ENCODE data around the gene PCSK5.
"Not testable (repeated sequence)": the region's sequence is repeated elsewhere in the genome, so short reads cannot be mapped to it uniquely, and the experiment has no call there.

PCSK5 gene

GRCh38 chr9:76269789-76270188 lies 379.3 kb downstream of the PCSK5 start:
- DNase-seq, result no peak

GRCh38 chr9:76271755-76272154 lies 381.3 kb downstream of the PCSK5 start:
- no peak for DNase-seq

- DNase-seq, result no peak
Measured at GRCh38 chr9:76289042-76289441, 398.6 kb downstream of the PCSK5 start.

- DNase-seq, result no peak
Measured at GRCh38 chr9:76289703-76290102, 399.2 kb downstream of the PCSK5 start.

- DNase-seq, result no peak
Measured at GRCh38 chr9:76290555-76290954, 400.1 kb downstream of the PCSK5 start.

GRCh38 chr9:76292246-76292645 lies 401.8 kb downstream of the PCSK5 start:
- DNase-seq, result no peak

- no peak for DNase-seq
Measured at GRCh38 chr9:76292658-76293057, 402.2 kb downstream of the PCSK5 start.

GRCh38 chr9:76294301-76294700 lies 403.8 kb downstream of the PCSK5 start:
- no peak for DNase-seq

- no peak for DNase-seq
Measured at GRCh38 chr9:76296561-76297310, 406.3 kb downstream of the PCSK5 start.

- no peak for DNase-seq
Measured at GRCh38 chr9:76297721-76298239, 407.3 kb downstream of the PCSK5 start.

- DNase-seq, result no peak
Measured at GRCh38 chr9:76298521-76299144, 408.2 kb downstream of the PCSK5 start.

- DNase-seq, result no peak
Measured at GRCh38 chr9:76302543-76302942, 412.1 kb downstream of the PCSK5 start.

- no peak for DNase-seq
Measured at GRCh38 chr9:76302947-76303550, 412.6 kb downstream of the PCSK5 start.

GRCh38 chr9:76307047-76307446 lies 416.6 kb downstream of the PCSK5 start:
- not testable (repeated sequence) for DNase-seq

GRCh38 chr9:76310577-76310976 lies 420.1 kb downstream of the PCSK5 start:
- DNase-seq, result no peak

- DNase-seq, result no peak
Measured at GRCh38 chr9:76310991-76311390, 420.5 kb downstream of the PCSK5 start.

- DNase-seq, result no peak
Measured at GRCh38 chr9:76311537-76311936, 421.1 kb downstream of the PCSK5 start.

GRCh38 chr9:76313771-76314170 lies 423.3 kb downstream of the PCSK5 start:
- no peak for DNase-seq

- no peak for DNase-seq
Measured at GRCh38 chr9:76314321-76314720, 423.8 kb downstream of the PCSK5 start.

GRCh38 chr9:76316069-76316468 lies 425.6 kb downstream of the PCSK5 start:
- DNase-seq, result no peak

- not testable (repeated sequence) for DNase-seq
Measured at GRCh38 chr9:76319466-76319865, 429.0 kb downstream of the PCSK5 start.

GRCh38 chr9:76321195-76321828 lies 430.8 kb downstream of the PCSK5 start:
- DNase-seq, result no peak

GRCh38 chr9:76322810-76323209 lies 432.3 kb downstream of the PCSK5 start:
- no peak for DNase-seq

GRCh38 chr9:76323490-76323889 lies 433.0 kb downstream of the PCSK5 start:
- no peak for DNase-seq
